LoVo (cell line): ENCODE results near the gene DDX25.
"Not testable (repeated sequence)": the region's sequence is repeated elsewhere in the genome, so short reads cannot be mapped to it uniquely, and the experiment has no call there.

ENCODE experiments used
- DNase-seq: peaks from one replicate; pipeline ENCODE4 v3.0.0-alpha.2; 2016; ENCODE audit warnings: low spot score

Gene DDX25

GRCh38 chr11:125903711-125904659, at the start of gene DDX25:
Gene DDX25 (plus strand): TSS chr11:125904508. CDS start chr11:125904518, 10 bp downstream.
- DNase-seq = no peak

DNA sequence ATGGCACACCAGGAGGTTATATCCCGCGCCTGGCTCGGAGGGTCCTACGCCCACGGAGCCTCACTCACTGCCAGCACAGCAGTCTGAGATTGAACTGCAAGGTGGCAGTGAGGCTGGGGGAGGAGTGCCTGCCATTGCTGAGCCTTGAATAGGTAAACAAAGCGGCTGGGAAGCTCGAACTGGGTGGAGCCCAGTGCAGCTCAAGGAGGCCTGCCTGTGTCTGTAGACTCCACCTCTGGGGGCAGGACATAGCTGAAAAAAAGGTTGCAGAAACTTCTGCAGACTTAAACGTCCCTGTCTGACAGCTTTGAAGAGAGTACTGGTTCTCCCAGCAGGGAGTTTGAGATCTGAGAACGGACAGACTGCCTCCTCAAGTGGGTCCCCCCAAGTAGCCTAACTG, 46.6 kb upstream of the DDX25 start:
- DNase-seq = not testable (repeated sequence)

GRCh38 chr11:125862786-125863185, 41.5 kb upstream of the DDX25 start:
- not testable (repeated sequence) for DNase-seq

- DNase-seq = not testable (repeated sequence)
Observed at GRCh38 chr11:125865354-125865753, 39.0 kb upstream of the DDX25 start.

GRCh38 chr11:125869521-125869920, 34.8 kb upstream of the DDX25 start:
- DNase-seq = no peak

DNA sequence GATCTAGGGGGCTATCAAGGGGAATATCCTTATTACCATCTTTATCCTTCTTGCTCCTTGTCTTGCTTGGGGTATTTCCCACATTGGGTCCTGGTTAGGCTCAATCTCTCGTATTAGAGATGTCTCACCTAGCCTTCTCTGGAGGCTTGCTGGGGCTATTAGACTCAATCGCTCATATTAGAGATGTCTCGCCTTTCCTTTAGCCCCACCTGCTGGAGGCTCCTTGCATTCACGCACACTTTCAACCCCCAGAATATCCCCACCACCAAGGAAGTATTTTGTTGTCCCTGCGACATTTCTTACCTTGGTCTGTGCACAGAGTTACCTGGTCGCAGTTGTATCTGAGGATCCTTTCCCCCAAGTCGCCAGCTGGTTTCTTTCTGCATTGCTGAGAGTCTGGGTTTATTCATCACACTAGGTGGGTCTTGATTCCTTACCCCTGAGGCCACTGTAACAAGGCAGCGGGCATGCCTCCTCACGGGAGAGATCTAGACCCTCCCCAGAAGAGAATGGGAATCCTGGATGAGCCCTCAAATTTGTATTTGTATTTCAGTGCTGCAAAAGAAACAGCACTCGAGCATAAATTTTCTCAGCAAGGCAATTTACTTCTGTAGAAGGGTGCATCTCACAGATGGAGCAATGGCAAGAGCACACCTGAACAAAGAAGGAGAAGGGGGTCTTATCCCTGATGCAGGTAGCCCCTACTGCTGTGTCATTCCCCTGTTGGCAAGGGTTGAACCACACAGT, 32.7 kb upstream of the DDX25 start:
- DNase-seq = no peak

- DNase-seq = no peak
Observed at GRCh38 chr11:125872138-125872491, 32.2 kb upstream of the DDX25 start.

DNA sequence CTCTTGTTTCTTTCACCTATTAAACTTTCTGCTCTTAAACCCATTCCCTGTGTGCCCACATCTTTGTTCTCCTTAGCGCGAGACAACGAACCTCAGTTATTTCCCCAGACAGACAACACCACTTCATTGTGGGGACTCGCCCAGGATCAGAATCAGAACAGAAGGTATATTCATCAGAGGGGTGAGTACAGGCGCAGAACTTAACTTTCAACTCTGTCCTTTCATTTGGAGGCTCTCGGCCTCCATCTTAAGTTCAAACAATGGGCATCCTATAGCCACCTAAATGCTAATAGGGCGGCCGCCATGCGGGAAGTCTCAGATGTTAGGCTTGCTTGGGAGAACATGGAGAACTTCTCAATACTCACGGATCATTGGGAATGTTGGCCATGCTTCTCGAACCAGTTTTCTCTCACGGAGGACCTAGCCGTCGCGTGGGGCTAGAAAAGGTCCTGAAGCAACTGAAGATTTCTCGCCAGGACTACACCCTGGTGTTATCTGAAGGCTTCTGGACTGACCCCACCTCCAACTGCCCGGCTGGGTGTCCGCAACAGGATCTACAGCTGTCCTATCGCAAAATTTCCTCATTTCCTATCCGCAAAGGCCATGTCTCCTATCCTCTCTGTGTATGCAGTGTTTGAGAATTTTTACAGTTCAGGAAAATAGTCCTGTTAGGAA, 30.3 kb upstream of the DDX25 start:
- DNase-seq = no peak

DNA sequence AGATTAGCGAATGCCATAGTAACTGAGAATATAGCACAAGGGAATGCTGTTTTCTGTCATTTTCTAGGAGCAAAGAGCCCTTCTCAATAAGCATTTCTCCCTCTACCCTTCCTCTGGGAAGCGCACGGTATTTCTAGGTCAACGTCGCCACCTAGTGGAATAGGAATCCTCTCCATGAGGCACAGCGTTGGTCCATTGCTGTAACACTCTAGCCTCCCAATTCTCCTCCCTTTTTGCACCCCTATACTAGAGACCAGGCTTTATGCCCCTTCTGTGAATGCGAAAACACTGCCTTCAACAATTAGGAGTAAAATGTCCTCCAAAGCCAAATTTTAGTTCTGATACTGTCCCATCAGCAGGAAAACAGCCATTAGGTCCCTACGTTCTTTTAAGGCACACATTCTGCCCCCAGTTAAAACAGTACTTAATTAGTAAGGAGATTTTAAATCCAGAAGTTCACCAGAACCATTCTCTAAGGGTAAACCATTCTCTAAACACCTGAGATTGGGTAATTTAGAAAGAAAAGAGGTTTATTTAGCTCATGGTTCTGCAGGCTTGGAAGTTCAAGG, 29.7 kb upstream of the DDX25 start:
- DNase-seq = peak; percentile 63

DNA sequence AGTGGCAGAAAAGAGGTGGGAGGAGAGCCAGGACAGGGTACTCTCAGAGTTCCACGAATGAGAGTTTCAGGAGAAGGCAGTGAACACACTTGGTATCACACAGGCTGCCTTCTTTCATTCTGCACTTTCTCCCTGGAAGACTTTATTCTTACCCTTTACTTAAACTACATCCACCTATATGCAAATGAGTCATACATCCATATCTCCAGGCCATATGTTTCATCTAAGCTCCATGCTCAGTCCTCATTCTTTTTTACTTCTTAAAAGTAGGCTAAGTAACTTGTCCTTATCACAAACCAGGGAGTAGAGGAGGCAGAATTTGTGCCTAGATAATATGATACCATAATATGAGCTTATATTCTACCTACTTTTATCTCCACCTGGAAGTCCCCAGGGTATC, 23.0 kb upstream of the DDX25 start:
- DNase-seq = no peak

DNA sequence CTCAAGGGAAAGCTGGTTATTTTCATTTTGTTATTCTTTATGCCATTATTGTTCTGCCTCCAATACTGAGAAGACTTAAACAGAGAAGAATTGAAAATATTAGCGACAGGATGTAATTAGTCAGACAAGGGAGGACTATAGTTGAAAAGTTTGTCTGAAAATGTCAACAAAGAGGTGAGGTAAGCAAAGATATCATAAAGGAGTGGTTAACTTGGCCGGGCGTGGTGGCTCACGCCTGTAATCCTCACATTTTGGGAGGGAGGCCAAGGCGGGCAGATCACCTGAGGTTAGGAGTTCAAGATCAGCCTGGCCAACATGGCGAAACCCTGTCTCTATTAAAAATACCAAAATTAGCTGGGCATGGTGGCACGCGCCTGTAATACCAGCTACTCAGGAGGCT, 20.9 kb upstream of the DDX25 start:
- no peak for DNase-seq

GRCh38 chr11:125886997-125887372, 17.3 kb upstream of the DDX25 start:
- DNase-seq = no peak

DNA sequence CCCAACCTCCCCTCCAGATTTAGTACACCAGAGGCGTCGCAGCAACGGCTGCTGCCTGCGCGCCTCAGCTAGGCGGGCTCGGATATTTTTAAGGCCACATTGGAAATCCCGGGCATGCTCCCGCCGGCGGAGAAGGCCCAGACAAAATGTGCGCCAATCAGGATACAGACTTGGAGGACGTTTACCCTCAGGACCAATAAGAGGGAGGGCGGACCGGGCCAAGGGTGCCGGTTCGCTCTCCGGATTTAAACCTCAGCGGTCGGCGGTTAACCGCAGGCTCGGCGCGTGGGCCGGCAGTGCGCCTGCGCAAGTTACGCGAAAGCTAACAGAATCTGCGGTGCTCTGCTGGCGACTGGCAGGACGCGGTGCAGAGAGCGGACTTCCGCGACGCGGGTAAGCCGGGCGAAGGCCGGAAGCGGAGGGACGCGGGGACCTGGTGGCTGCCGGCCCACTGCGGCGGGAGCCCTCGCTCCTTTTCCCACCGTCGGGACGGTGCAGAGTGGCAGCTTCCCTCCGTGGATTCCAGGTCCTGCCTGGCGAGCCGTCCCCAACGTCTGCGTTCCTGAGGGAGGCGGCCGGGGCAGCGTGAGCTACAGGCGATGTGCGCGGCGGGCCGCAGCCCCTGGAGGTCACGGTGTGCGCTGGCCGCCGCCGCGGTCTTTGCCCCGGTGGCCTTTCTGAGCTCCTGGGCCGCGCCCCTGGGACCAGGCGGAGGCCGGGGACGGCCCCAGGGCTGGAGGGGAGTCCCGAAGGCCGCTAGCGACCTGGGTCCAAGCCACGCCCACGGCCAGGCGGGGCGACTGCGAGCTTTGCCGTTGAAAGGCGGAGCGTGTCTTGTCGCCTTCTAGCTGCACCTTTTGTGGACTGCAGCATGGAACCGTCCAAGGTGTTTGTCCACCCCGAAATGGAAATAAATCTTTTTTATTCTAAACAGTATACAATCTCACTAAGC, 16.7 kb upstream of the DDX25 start, which contains the start of gene HYLS1:
HYLS1 (plus strand) TSS at position 296 of the 952 bp plus-strand sequence. CDS start 11,701 bp downstream, outside the sequence.
- DNase-seq = peak; percentile 77

DNA sequence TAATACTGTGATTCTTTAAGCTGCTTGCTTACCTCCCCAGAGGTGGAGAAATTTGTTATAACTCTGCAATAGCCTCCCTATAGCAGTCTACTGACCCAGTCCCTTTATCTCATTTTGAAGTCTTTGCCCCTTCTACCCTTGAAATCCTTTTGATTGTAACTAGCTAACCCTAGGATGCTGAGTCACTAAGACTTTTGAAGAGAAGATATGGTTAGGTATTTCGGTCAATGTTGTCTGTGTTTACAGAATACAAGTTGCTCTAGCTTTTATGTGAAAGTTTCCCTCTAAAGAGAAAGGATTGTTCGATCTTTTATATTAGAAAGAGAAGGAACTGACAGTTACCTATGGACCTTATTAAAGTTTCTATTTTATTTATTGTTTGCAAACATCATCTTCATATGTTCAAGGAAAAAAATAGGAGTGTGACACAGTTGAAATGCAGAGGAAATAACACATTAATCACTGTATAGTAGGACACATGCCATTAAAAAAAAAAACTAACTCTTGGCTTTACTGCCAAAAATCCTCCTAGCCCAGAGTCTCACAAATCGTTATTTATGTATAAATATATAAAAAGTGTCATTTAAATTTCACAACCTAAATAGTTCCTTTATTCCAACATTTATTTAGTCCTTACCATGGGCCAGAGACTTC, 13.7 kb upstream of the DDX25 start:
- no peak for DNase-seq

- DNase-seq = no peak
Observed at GRCh38 chr11:125892071-125892470, 12.2 kb upstream of the DDX25 start.

DNA sequence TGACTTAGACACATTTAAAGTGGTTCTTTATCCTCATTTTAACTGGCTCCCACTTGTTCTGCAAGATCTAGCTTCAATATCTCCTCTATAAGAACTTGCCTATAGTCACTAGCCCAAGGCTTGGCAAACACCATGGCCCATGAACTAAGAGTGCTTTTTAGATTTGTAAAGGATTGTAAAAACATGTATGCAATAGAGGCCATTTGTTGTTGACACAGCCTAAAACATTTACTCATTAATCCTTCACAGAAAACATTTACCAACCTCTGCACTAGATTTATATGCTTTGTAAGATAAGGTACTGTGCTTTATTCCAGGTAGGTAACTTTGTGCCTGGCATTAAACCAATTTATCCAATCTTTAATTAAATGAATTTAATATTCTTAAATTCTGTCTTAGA, 11.3 kb upstream of the DDX25 start:
- DNase-seq = no peak

- DNase-seq = no peak
Observed at GRCh38 chr11:125901872-125902271, 2.4 kb upstream of the DDX25 start.

DNA sequence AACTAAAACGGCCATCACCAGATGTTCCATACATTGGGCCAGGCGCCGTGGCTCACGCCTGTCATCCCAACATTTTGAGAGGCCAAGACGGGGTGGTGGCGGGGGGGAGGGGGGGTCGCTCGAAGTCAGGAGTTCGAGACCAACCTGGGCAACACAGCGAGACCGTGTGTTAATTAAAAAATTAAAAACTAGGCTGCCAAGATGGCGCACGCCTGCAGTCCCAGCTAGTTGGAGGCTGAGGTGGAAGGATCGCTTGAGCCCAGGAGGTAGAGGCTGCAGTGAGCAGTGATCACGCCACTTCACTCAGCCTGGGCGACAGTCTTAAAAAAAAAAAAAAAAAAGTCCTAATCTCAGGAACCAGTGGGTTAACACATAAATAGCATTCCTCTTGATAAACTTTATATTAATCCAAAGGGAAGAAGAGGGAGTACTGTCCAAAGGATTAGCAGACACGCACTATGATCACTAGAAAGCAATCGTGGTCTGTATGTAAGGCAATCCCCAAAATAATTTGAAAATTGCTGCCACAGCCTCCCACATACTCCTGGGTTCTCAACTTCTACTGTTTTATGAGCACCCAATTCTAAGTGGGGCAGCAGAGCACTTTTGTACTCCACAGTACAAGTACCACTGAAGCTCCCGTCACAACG, 1.9 kb upstream of the DDX25 start:
- no peak for DNase-seq

GRCh38 chr11:125902927-125903710, 1.2 kb upstream of the DDX25 start, which contains the start of gene PUS3:
Gene PUS3 (minus strand): TSS chr11:125903206. CDS start chr11:125896284, 6,922 bp downstream.
- DNase-seq = peak; percentile 86
